Measurements from ENCODE around the gene NACAD.

GRCh38 chr7:45122975-45123860 is 34.4 kb upstream of the NACAD start:
- TF ChIP-seq CTCF (IDR thresholded peaks at IDR 0.05) (no peak), EP300 (IDR thresholded peaks at IDR 0.05) (no peak), POLR2A (IDR thresholded peaks at IDR 0.05) (no peak)

Measured in tibial nerve (tissue), 4 donors.